ENCODE data around the gene HBA1. TPM values are rescaled to one million over a fixed set of nuclear protein-coding genes. Genes with fewer than 3 reads are reported as not detected.

Gene HBA1
- total and polyA plus RNA-seq, 9 of the 15 experiments (the other 6 are each of a cell fraction or from before 2014, with no cell fraction given): 128 to 2,388 (median 380) TPM

GRCh38 chr16:188674-189073, 12.2 kb downstream of the HBA1 start:
- peak; percentile 51 for FAIRE-seq
- peaks cover 2% of the 10 kb centered on the region; the same call in 1 of the 2 replicates for H3K9me3 ChIP-seq (replicated peaks; ENCODE audit: control insufficient read depth, insufficient read depth, low read depth, low read length)
- no peaks in the 10 kb centered on the region for H3K27me3 ChIP-seq (ENCODE audit: control insufficient read depth in 2 of 2, insufficient read depth in 2 of 2, low read length in 2 of 2)
- no peaks in the 10 kb centered on the region for H3K9me1 ChIP-seq (ENCODE audit: control insufficient read depth, insufficient read depth, low read length)
- H3K36me3 ChIP-seq (ENCODE audit: control insufficient read depth, insufficient read depth, low read length): peaks cover 73% of the 10 kb centered on the region
- ChIA-PET CTCF (ENCODE audit: low intra/inter-chr PET ratio) (no interaction called here), POLR2A (no interaction called here)
- whole genome bisulfite sequencing (ENCODE audit: insufficient coverage, low coverage, missing lambda C conversion rate): 87% methylated on average over 8 of the region's 8 CpGs
- peak in 1 of 4 experiments; percentile 21 for DNase-seq (ENCODE audit: extremely low read depth in 1 of 4, low spot score in 3 of 4)
- H3K9ac ChIP-seq (ENCODE audit: insufficient read depth in 1 of 2, low read depth in 2 of 2, low read length in 2 of 2): no peak overlapping the region
- H4K20me1 ChIP-seq (replicated peaks; ENCODE audit: control insufficient read depth, insufficient read depth, low read length): 0 out of 2 replicates have a peak, but pooled peaks cover 3% of the 10 kb centered on the region
- intact Hi-C loops (cut with micrococcal nuclease): no loop called here
- H2AFZ ChIP-seq (ENCODE audit: low read depth, low read length): no peak overlapping the region
- peaks cover 0 to 19% of the 10 kb centered on the region in 2 experiments; a peak in 2 of 5 replicates for H3K4me1 ChIP-seq (replicated peaks in 1 of 2; ENCODE audit: control insufficient read depth in 2 of 2, insufficient read depth in 2 of 2, low read length in 2 of 2)
- TF ChIP-seq ZNF121 (CRISPR knock-in tag; conservative IDR thresholded peaks at IDR 0.05) (no peak), GABPB1 (CRISPR knock-in tag; IDR thresholded peaks at IDR 0.05) (peak; percentile 28; the same call in 1 of the 2 replicates), SUPT5H (IDR thresholded peaks at IDR 0.05) (0 out of 2 replicates have a peak, but pooled peaks have one; percentile 17)
- TF ChIP-seq, protein P1, sequence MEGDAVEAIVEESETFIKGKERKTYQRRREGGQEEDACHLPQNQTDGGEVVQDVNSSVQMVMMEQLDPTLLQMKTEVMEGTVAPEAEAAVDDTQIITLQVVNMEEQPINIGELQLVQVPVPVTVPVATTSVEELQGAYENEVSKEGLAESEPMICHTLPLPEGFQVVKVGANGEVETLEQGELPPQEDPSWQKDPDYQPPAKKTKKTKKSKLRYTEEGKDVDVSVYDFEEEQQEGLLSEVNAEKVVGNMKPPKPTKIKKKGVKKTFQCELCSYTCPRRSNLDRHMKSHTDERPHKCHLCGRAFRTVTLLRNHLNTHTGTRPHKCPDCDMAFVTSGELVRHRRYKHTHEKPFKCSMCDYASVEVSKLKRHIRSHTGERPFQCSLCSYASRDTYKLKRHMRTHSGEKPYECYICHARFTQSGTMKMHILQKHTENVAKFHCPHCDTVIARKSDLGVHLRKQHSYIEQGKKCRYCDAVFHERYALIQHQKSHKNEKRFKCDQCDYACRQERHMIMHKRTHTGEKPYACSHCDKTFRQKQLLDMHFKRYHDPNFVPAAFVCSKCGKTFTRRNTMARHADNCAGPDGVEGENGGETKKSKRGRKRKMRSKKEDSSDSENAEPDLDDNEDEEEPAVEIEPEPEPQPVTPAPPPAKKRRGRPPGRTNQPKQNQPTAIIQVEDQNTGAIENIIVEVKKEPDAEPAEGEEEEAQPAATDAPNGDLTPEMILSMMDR (IDR thresholded peaks at IDR 0.05 in 2 of 3, conservative IDR thresholded peaks at IDR 0.05 in 1 of 3; ENCODE audit: insufficient read depth in 2 of 3, low read depth in 1 of 3, low read length in 3 of 3): peak in 2 of 3 experiments; percentile 20 to 27; a peak in 1 of 6 replicates
- no peak overlapping the region for H3K4me3 ChIP-seq
- no TSS peak for BruUV-seq (replicated peaks)
- H3K79me2 ChIP-seq (ENCODE audit: control insufficient read depth, insufficient read depth, low read length): no peaks in the 10 kb centered on the region
- H3K27ac ChIP-seq (ENCODE audit: extremely low read depth, low read depth, low read length): no peak overlapping the region
- in situ Hi-C loops (cut with MboI): no loop called here
- no peak overlapping the region for H3K4me2 ChIP-seq (ENCODE audit: insufficient read depth, low read length)
- ATAC-seq: no peak
